ENCODE data around the gene SLC39A11.
"Not testable (repeated sequence)": the region's sequence is repeated elsewhere in the genome, so short reads cannot be mapped to it uniquely, and the experiment has no call there.

SLC39A11 gene

GRCh38 chr17:72792771-72793170 is 299.7 kb downstream of the SLC39A11 start:
- H3K27ac ChIP-seq (ENCODE audit: insufficient read depth, low read depth, low read length, poor library complexity, severe bottlenecking): no peak overlapping the region
- H3K27me3 ChIP-seq (ENCODE audit: control insufficient read depth, insufficient read depth, low read length, poor library complexity, severe bottlenecking): no peaks in the 10 kb centered on the region
- no peaks in the 10 kb centered on the region for H3K9me3 ChIP-seq (ENCODE audit: control insufficient read depth, low read length)
- 97 to 98% methylated on average over 5 of the region's 5 CpGs for WGBS, 2 experiments
- peaks cover 6% of the 10 kb centered on the region for H3K4me1 ChIP-seq (ENCODE audit: control insufficient read depth, insufficient read depth, low read length)
- H3K4me3 ChIP-seq (ENCODE audit: insufficient read depth, low read depth, low read length): no peak overlapping the region
- no peaks in the 10 kb centered on the region for H3K36me3 ChIP-seq (ENCODE audit: control insufficient read depth, insufficient read depth, low read length)

DNA sequence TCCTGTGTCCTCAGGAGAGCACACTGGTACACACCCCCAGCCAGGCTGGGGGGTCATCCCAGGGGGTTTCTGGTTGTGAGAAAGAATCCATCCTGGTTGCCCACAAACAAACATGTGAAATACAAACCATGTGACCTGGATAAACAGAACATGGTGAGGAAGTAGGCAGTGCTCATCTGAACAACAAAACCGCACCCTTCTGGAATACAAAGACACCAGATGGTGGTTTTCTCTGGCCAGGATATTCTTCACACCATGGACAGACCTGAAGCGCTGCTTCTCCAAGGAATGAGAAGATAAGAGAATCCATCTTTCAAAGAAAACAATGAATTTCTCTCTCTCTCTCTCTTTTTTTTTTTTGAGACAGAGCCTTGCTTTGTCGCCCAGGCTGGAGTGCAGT is 302.3 kb downstream of the SLC39A11 start:
- Histone ChIP-seq H3K4me3 (ENCODE audit: insufficient read depth, low read depth, low read length) (no peak overlapping the region), H3K9me3 (ENCODE audit: control insufficient read depth, low read length) (no peaks in the 10 kb centered on the region), H3K4me1 (ENCODE audit: control insufficient read depth, insufficient read depth, low read length) (no peaks in the 10 kb centered on the region), H3K27me3 (ENCODE audit: control insufficient read depth, insufficient read depth, low read length, poor library complexity, severe bottlenecking) (no peaks in the 10 kb centered on the region), H3K36me3 (ENCODE audit: control insufficient read depth, insufficient read depth, low read length) (no peaks in the 10 kb centered on the region), H3K27ac (ENCODE audit: insufficient read depth, low read depth, low read length, poor library complexity, severe bottlenecking) (no peak overlapping the region)
- WGBS, 2 experiments: 93 to 94% methylated on average over 3 of the region's 3 CpGs

- no peak overlapping the region for H3K27ac ChIP-seq (ENCODE audit: insufficient read depth, low read depth, low read length, poor library complexity, severe bottlenecking)
- 94 to 95% methylated on average over 6 of the region's 6 CpGs for WGBS, 2 experiments
- no peaks in the 10 kb centered on the region for H3K9me3 ChIP-seq (ENCODE audit: control insufficient read depth, low read length)
- H3K4me3 ChIP-seq (ENCODE audit: insufficient read depth, low read depth, low read length): no peak overlapping the region
- no peaks in the 10 kb centered on the region for H3K27me3 ChIP-seq (ENCODE audit: control insufficient read depth, insufficient read depth, low read length, poor library complexity, severe bottlenecking)
- H3K36me3 ChIP-seq (ENCODE audit: control insufficient read depth, insufficient read depth, low read length): no peaks in the 10 kb centered on the region
- no peaks in the 10 kb centered on the region for H3K4me1 ChIP-seq (ENCODE audit: control insufficient read depth, insufficient read depth, low read length)
Observed at GRCh38 chr17:72789711-72790110, 302.8 kb downstream of the SLC39A11 start.

GRCh38 chr17:72788950-72789585 is 303.4 kb downstream of the SLC39A11 start:
- WGBS, 2 experiments: 92 to 93% methylated on average over 19 of the region's 19 CpGs
- H3K27me3 ChIP-seq (ENCODE audit: control insufficient read depth, insufficient read depth, low read length, poor library complexity, severe bottlenecking): no peaks in the 10 kb centered on the region

GRCh38 chr17:72786209-72786608 is 306.3 kb downstream of the SLC39A11 start:
- Histone ChIP-seq H3K4me3 (ENCODE audit: insufficient read depth, low read depth, low read length) (no peak overlapping the region), H3K27ac (ENCODE audit: insufficient read depth, low read depth, low read length, poor library complexity, severe bottlenecking) (no peak overlapping the region), H3K27me3 (ENCODE audit: control insufficient read depth, insufficient read depth, low read length, poor library complexity, severe bottlenecking) (no peaks in the 10 kb centered on the region), H3K36me3 (ENCODE audit: control insufficient read depth, insufficient read depth, low read length) (no peaks in the 10 kb centered on the region), H3K4me1 (ENCODE audit: control insufficient read depth, insufficient read depth, low read length) (no peaks in the 10 kb centered on the region), H3K9me3 (ENCODE audit: control insufficient read depth, low read length) (no peaks in the 10 kb centered on the region)
- WGBS, 2 experiments: 92 to 97% methylated on average over 2 of the region's 2 CpGs

More at GRCh38 chr17:72788950-72789585, 303.4 kb downstream of the SLC39A11 start:
- Histone ChIP-seq H3K4me3 (ENCODE audit: insufficient read depth, low read depth, low read length) (no peak overlapping the region), H3K27ac (ENCODE audit: insufficient read depth, low read depth, low read length, poor library complexity, severe bottlenecking) (no peak overlapping the region), H3K9me3 (ENCODE audit: control insufficient read depth, low read length) (no peaks in the 10 kb centered on the region), H3K36me3 (ENCODE audit: control insufficient read depth, insufficient read depth, low read length) (no peaks in the 10 kb centered on the region), H3K4me1 (ENCODE audit: control insufficient read depth, insufficient read depth, low read length) (no peaks in the 10 kb centered on the region)

- H3K36me3 ChIP-seq (ENCODE audit: control insufficient read depth, insufficient read depth, low read length): no peaks in the 10 kb centered on the region
- H3K4me3 ChIP-seq (ENCODE audit: insufficient read depth, low read depth, low read length): no peak overlapping the region
- no peaks in the 10 kb centered on the region for H3K9me3 ChIP-seq (ENCODE audit: control insufficient read depth, low read length)
- H3K27me3 ChIP-seq (ENCODE audit: control insufficient read depth, insufficient read depth, low read length, poor library complexity, severe bottlenecking): no peaks in the 10 kb centered on the region
- no peak overlapping the region for H3K27ac ChIP-seq (ENCODE audit: insufficient read depth, low read depth, low read length, poor library complexity, severe bottlenecking)
- 76 to 78% methylated on average over 5 to 6 of the region's 6 CpGs for WGBS, 2 experiments
- no peaks in the 10 kb centered on the region for H3K4me1 ChIP-seq (ENCODE audit: control insufficient read depth, insufficient read depth, low read length)
Observed at GRCh38 chr17:72782985-72783701, 309.3 kb downstream of the SLC39A11 start.

DNA sequence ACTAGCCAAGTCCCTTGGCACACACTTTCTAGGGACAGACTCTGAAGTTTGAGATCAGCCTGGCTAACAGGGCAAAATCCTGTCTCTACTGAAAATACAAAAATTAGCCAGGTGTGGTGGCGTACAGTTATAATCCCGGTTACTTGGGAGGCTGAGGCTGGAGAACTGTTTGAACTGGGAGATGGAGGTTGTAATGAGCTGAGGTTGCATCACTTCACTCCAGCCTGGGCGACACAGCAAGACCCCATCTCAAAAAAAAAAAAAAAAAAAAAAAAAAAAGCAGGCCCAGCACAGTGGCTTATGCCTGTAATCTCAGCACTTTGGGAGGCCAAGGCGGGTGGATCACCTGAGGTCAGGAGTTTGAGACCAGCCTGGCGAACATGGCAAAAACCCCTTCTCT is 310.1 kb downstream of the SLC39A11 start:
- H3K27me3 ChIP-seq (ENCODE audit: control insufficient read depth, insufficient read depth, low read length, poor library complexity, severe bottlenecking); H3K27ac ChIP-seq (ENCODE audit: insufficient read depth, low read depth, low read length, poor library complexity, severe bottlenecking); H3K4me1 ChIP-seq (ENCODE audit: control insufficient read depth, insufficient read depth, low read length); H3K9me3 ChIP-seq (ENCODE audit: control insufficient read depth, low read length); H3K4me3 ChIP-seq (ENCODE audit: insufficient read depth, low read depth, low read length); H3K36me3 ChIP-seq (ENCODE audit: control insufficient read depth, insufficient read depth, low read length): not testable (repeated sequence)
- 92 to 94% methylated on average over 4 to 5 of the region's 5 CpGs for WGBS, 2 experiments

GRCh38 chr17:72778169-72779151 is 314.0 kb downstream of the SLC39A11 start:
- Histone ChIP-seq H3K36me3 (ENCODE audit: control insufficient read depth, insufficient read depth, low read length) (no peaks in the 10 kb centered on the region), H3K27ac (ENCODE audit: insufficient read depth, low read depth, low read length, poor library complexity, severe bottlenecking) (no peak overlapping the region), H3K27me3 (ENCODE audit: control insufficient read depth, insufficient read depth, low read length, poor library complexity, severe bottlenecking) (no peaks in the 10 kb centered on the region), H3K4me3 (ENCODE audit: insufficient read depth, low read depth, low read length) (no peak overlapping the region), H3K9me3 (ENCODE audit: control insufficient read depth, low read length) (no peaks in the 10 kb centered on the region), H3K4me1 (ENCODE audit: control insufficient read depth, insufficient read depth, low read length) (peaks cover 7% of the 10 kb centered on the region)
- WGBS, 2 experiments: 90 to 92% methylated on average over 11 to 14 of the region's 14 CpGs

DNA sequence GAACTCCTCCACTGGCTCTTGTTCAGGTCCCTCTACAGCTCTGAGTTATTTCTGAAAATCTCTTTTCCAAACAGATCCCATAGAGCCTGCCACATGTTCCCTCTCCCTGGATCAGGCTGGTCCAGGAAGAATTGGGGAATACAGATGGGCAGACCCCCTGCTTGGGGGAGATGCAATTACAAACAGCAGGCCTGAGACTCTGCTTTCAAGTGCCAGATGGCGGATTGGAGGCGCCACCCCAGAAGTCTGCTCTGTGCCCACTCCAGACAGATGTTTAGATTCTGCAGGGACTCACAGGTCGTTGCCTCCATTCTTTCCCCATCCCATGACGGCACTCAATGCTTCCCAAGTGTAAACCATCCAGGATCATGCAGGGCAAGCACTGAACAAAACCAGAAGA is 316.6 kb downstream of the SLC39A11 start:
- Histone ChIP-seq H3K27me3 (ENCODE audit: control insufficient read depth, insufficient read depth, low read length, poor library complexity, severe bottlenecking) (no peaks in the 10 kb centered on the region), H3K4me1 (ENCODE audit: control insufficient read depth, insufficient read depth, low read length) (peaks cover 7% of the 10 kb centered on the region), H3K4me3 (ENCODE audit: insufficient read depth, low read depth, low read length) (no peak overlapping the region), H3K36me3 (ENCODE audit: control insufficient read depth, insufficient read depth, low read length) (no peaks in the 10 kb centered on the region), H3K27ac (ENCODE audit: insufficient read depth, low read depth, low read length, poor library complexity, severe bottlenecking) (no peak overlapping the region), H3K9me3 (ENCODE audit: control insufficient read depth, low read length) (no peaks in the 10 kb centered on the region)
- 74 to 86% methylated on average over 4 of the region's 4 CpGs for WGBS, 2 experiments

DNA sequence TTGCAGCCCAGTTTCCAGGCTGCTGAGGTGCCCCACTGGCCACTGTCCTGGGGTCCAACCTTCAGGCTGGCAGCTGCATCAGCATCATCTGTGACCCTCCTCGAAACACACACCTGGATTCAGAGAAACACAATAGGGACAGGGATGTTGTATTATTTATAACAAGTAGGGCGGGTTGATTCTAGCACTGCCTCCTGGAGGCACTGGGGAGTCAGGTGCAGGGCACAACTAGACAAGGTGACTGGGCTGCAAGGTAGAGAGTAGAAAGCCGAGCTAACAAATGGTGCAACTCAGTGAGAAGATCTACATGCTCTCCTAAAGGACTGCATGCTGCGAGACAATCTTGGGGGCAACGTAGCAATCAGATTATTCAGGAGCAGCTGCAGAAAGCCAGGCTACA is 317.3 kb downstream of the SLC39A11 start:
- Histone ChIP-seq H3K4me1 (ENCODE audit: control insufficient read depth, insufficient read depth, low read length) (peaks cover 7% of the 10 kb centered on the region), H3K27me3 (ENCODE audit: control insufficient read depth, insufficient read depth, low read length, poor library complexity, severe bottlenecking) (no peaks in the 10 kb centered on the region)
- WGBS, 2 experiments: 93 to 98% methylated on average over 5 of the region's 5 CpGs

More for the DNA sequence above, 317.3 kb downstream of the SLC39A11 start:
- H3K9me3 ChIP-seq (ENCODE audit: control insufficient read depth, low read length): no peaks in the 10 kb centered on the region
- H3K36me3 ChIP-seq (ENCODE audit: control insufficient read depth, insufficient read depth, low read length): no peaks in the 10 kb centered on the region
- no peak overlapping the region for H3K4me3 ChIP-seq (ENCODE audit: insufficient read depth, low read depth, low read length)
- H3K27ac ChIP-seq (ENCODE audit: insufficient read depth, low read depth, low read length, poor library complexity, severe bottlenecking): no peak overlapping the region
